GM10266 (cell line): ENCODE measurements around the gene HOXB7.

Experiments
- DNase-seq: peaks from one replicate; pipeline ENCODE4 v3.0.0; 2012; ENCODE audit errors: extremely low spot score
- CTCF ChIP-seq: IDR thresholded peaks from 2 replicates; pipeline ENCODE4 v1.5.1; 2012; ENCODE audit warnings: mild to moderate bottlenecking, low read depth; ENCODE audit not compliant: control insufficient read depth, insufficient read depth; ENCODE audit errors: missing control alignments

Gene HOXB7

GRCh38 chr17:48609033-48609432 lies 1.8 kb downstream of the HOXB7 start:
- no peak for TF ChIP-seq CTCF
- DNase-seq, result no peak

- TF ChIP-seq CTCF, result no peak
- no peak for DNase-seq
Measured at GRCh38 chr17:48608494-48608834, 2.4 kb downstream of the HOXB7 start.

- no peak for TF ChIP-seq CTCF
- DNase-seq, result no peak
Measured at GRCh38 chr17:48606892-48607614, 3.8 kb downstream of the HOXB7 start.

GRCh38 chr17:48605991-48606891 lies 4.6 kb downstream of the HOXB7 start:
- no peak for TF ChIP-seq CTCF
- DNase-seq, result no peak

- TF ChIP-seq CTCF, result no peak
- DNase-seq, result no peak
Measured at GRCh38 chr17:48605409-48605919, 5.4 kb downstream of the HOXB7 start.

- DNase-seq, result no peak
- TF ChIP-seq CTCF, result no peak
Measured at GRCh38 chr17:48604770-48605329, 6.0 kb downstream of the HOXB7 start, which contains the start of gene HOXB6. HOXB6 (minus strand) TSS chr17:48604986; CDS start chr17:48598150, 6,836 bp downstream.
